Thoracic aorta (tissue), 2 donors: ENCODE results near the gene DLGAP1. TPM values are rescaled to one million over a fixed set of nuclear protein-coding genes. Genes with fewer than 3 reads are reported as not detected.

Experiments
- ATAC-seq: fragments of 150-250 bp; one replicate; pipeline ENCODE4 v1.8.0; 2017; ENCODE audit warnings: low read depth; ENCODE audit not compliant: insufficient number of reproducible peaks, low FRiP score
- DNase-seq: peaks from one replicate; pipeline ENCODE4 v3.0.0-alpha.2; 2020; ENCODE audit warnings: low spot score
- H3K27ac ChIP-seq, 2 donors: fragments of 200-600 bp; sonication (generic); 1 replicate in 1 of 2; 2 replicates in 1 of 2; pipeline ENCODE4 v1.5.1; 2016; ENCODE audit warnings: mild to moderate bottlenecking in 2 of 2, moderate library complexity in 2 of 2
- H3K27me3 ChIP-seq: fragments of 200-600 bp; sonication (generic); replicated peaks from 2 replicates; pipeline ENCODE4 v1.6.0; 2016; ENCODE audit warnings: mild to moderate bottlenecking; ENCODE audit not compliant: insufficient read depth
- H3K36me3 ChIP-seq: fragments of 200-600 bp; sonication (generic); one replicate; pipeline ENCODE4 v1.5.1; 2016
- H3K4me1 ChIP-seq, 2 donors: fragments of 200-600 bp; sonication (generic); 1 replicate in 1 of 2; 2 replicates in 1 of 2; pipeline versions ENCODE4 v1.5.1 to v1.6.0; 2016; ENCODE audit warnings: low read depth in 2 of 2, mild to moderate bottlenecking in 1 of 2; ENCODE audit not compliant: control insufficient read depth in 1 of 2
- H3K4me3 ChIP-seq: fragments of 200-600 bp; sonication (generic); 2 replicates; pipeline ENCODE4 v1.5.1; 2016; ENCODE audit warnings: mild to moderate bottlenecking
- H3K9me3 ChIP-seq: fragments of 200-600 bp; sonication (generic); 2 replicates; pipeline ENCODE4 v1.5.1; 2016
- CTCF ChIP-seq: fragments of 200-600 bp; sonication (generic); IDR thresholded peaks from one replicate; pipeline ENCODE4 v1.5.1; 2019; ENCODE audit warnings: antibody characterized with exemption
- total RNA-seq, 2 donors: library from RNA; depleted of rRNA; stranded (reverse); fragments of >200 nt; gene quantifications; one replicate each; pipeline versions ENCODE4 v1.1.0 to v1.2.3, GENCODE V29; 2016

DLGAP1 gene
- total RNA-seq, 2 donors from 2014 or later: 7.3 to 19.0 TPM

DNA sequence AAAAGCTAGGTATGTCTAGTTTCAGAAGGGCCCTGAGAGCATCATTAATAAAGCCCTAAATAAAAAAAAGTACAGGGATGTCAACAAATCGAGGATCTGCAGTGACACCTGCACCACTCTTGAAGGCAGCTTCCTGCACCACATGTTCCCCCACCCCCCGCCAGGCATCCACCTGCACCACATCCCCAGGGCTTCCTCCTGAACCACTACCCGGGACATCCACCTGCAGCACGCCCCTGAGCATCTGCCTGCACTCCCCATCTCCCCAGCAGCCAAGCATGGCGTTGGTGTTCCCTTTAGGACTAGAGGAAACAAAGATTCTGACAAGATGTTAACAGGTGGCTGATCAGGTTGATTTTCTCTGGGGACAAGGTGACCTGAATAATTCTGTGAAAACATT, 55.2 kb downstream of the DLGAP1 start:
- TF ChIP-seq CTCF: no peak
- no peaks in the 10 kb centered on the region for H3K9me3 ChIP-seq
- H3K36me3 ChIP-seq: no peaks in the 10 kb centered on the region
- no peak for ATAC-seq
- no peaks in the 10 kb centered on the region for H3K27me3 ChIP-seq
- no peak overlapping the region for H3K4me3 ChIP-seq
- no peak for DNase-seq
- H3K27ac ChIP-seq: no peak overlapping the region
- no peaks in the 10 kb centered on the region for H3K4me1 ChIP-seq

DNA sequence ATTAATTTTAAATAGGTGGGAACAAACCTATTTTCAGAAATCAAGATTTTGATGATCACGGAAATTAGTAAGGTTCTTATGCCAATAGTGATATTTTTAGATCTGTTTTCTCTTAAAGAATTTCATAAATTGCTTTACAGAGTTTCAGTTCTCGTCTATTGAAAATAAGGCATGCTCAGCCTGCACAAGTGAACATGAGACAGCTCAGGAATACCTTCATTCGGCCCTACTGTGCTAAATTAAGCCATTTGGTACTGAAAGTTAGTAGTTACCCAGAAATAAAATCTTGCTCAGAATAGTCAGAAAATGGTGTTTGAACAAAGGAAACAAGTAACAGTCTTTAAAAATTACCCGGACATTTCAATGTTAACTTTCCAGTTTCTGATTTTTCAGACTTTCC, 60.4 kb downstream of the DLGAP1 start:
- H3K27ac ChIP-seq: no peak overlapping the region
- H3K4me3 ChIP-seq: no peak overlapping the region
- no peaks in the 10 kb centered on the region for H3K9me3 ChIP-seq
- no peaks in the 10 kb centered on the region for H3K4me1 ChIP-seq
- no peaks in the 10 kb centered on the region for H3K36me3 ChIP-seq
- H3K27me3 ChIP-seq: no peaks in the 10 kb centered on the region
- TF ChIP-seq CTCF: no peak
- DNase-seq: no peak
- ATAC-seq: no peak

GRCh38 chr18:4391859-4392258, 63.2 kb downstream of the DLGAP1 start:
- Histone ChIP-seq H3K4me1 (no peaks in the 10 kb centered on the region), H3K4me3 (no peak overlapping the region), H3K27ac (no peak overlapping the region), H3K36me3 (no peaks in the 10 kb centered on the region), H3K27me3 (no peaks in the 10 kb centered on the region), H3K9me3 (no peaks in the 10 kb centered on the region)
- ATAC-seq: no peak
- no peak for DNase-seq
- TF ChIP-seq CTCF: no peak

GRCh38 chr18:4385876-4386275, 69.2 kb downstream of the DLGAP1 start:
- H3K9me3 ChIP-seq: no peaks in the 10 kb centered on the region
- no peaks in the 10 kb centered on the region for H3K27me3 ChIP-seq
- ATAC-seq: no peak
- no peak for DNase-seq
- H3K27ac ChIP-seq: no peak overlapping the region
- no peak overlapping the region for H3K4me3 ChIP-seq
- peaks cover 0 to 2% of the 10 kb centered on the region in 2 donors for H3K4me1 ChIP-seq
- H3K36me3 ChIP-seq: no peaks in the 10 kb centered on the region
- no peak for TF ChIP-seq CTCF

DNA sequence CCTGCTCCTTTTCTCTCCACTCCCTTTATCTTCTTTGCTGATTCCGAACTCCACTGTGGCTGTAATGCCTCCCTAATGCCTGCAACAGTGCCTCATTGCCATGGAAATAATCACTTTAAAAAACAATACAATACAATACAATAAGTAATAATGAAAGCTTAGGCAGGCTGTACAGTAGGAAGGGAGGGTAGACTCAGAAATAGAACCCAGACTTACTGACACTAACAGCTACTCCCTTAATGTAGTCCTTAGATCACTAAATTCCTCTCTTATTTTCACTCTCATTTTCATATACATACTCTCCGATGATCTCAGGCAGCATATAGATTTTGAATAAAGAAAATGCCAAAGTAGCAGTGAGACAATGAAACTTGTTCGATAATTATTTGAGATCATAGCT, 70.2 kb downstream of the DLGAP1 start:
- H3K36me3 ChIP-seq: no peaks in the 10 kb centered on the region
- H3K27ac ChIP-seq: no peak overlapping the region
- H3K4me1 ChIP-seq: peaks cover 0 to 2% of the 10 kb centered on the region in 2 donors
- H3K27me3 ChIP-seq: no peaks in the 10 kb centered on the region
- ATAC-seq (no peak), DNase-seq (no peak)
- no peak overlapping the region for H3K4me3 ChIP-seq
- TF ChIP-seq CTCF: no peak
- H3K9me3 ChIP-seq: no peaks in the 10 kb centered on the region
